Measurements from ENCODE around the gene TMIE. TPM values are rescaled to one million over a fixed set of nuclear protein-coding genes. Genes with fewer than 3 reads are reported as not detected.

Gene TMIE
- total RNA-seq, 1 experiment from 2014 or later = 1.1 TPM

DNA sequence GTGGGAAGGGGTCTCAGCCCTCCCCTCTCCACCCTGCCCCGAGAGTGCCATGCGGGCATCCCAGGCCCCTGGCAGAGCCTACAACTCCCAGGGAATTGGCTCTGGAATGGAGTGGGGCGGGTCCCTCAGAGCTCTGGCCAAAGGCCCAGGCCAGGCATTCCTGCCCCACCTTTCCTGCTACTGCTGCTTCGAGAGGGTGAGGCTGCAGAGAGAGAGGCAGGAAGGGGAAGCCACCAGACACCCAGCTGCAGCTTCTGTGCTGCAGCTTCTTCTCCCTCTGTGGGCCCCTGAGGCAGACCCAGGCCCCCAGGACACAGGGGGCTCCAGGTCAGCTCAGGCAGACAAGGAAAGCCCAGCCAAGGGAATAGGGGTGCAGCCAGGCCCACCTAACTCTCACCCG, 10.4 kb upstream of the TMIE start:
- H3K36me3 ChIP-seq (ENCODE audit: control insufficient read depth, insufficient read depth, low read length) = no peaks in the 10 kb centered on the region
- no peaks in the 10 kb centered on the region for H3K4me1 ChIP-seq (ENCODE audit: control insufficient read depth, insufficient read depth, low read length)
- no peak for TF ChIP-seq SIN3A (IDR thresholded peaks at IDR 0.05; ENCODE audit: borderline replicate concordance, insufficient read depth, low read depth, low read length)
- TF ChIP-seq TCF7L2 (IDR thresholded peaks at IDR 0.05; ENCODE audit: low read depth, low read length) = no peak
- TF ChIP-seq POLR2AphosphoS5 (IDR thresholded peaks at IDR 0.05; ENCODE audit: low read depth, low read length) = no peak
- TF ChIP-seq, protein P1, sequence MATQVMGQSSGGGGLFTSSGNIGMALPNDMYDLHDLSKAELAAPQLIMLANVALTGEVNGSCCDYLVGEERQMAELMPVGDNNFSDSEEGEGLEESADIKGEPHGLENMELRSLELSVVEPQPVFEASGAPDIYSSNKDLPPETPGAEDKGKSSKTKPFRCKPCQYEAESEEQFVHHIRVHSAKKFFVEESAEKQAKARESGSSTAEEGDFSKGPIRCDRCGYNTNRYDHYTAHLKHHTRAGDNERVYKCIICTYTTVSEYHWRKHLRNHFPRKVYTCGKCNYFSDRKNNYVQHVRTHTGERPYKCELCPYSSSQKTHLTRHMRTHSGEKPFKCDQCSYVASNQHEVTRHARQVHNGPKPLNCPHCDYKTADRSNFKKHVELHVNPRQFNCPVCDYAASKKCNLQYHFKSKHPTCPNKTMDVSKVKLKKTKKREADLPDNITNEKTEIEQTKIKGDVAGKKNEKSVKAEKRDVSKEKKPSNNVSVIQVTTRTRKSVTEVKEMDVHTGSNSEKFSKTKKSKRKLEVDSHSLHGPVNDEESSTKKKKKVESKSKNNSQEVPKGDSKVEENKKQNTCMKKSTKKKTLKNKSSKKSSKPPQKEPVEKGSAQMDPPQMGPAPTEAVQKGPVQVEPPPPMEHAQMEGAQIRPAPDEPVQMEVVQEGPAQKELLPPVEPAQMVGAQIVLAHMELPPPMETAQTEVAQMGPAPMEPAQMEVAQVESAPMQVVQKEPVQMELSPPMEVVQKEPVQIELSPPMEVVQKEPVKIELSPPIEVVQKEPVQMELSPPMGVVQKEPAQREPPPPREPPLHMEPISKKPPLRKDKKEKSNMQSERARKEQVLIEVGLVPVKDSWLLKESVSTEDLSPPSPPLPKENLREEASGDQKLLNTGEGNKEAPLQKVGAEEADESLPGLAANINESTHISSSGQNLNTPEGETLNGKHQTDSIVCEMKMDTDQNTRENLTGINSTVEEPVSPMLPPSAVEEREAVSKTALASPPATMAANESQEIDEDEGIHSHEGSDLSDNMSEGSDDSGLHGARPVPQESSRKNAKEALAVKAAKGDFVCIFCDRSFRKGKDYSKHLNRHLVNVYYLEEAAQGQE (IDR thresholded peaks at IDR 0.05; ENCODE audit: insufficient read depth in 1 of 2, low read depth in 2 of 2, low read length in 1 of 2) = no peak
- TF ChIP-seq, protein P2, sequence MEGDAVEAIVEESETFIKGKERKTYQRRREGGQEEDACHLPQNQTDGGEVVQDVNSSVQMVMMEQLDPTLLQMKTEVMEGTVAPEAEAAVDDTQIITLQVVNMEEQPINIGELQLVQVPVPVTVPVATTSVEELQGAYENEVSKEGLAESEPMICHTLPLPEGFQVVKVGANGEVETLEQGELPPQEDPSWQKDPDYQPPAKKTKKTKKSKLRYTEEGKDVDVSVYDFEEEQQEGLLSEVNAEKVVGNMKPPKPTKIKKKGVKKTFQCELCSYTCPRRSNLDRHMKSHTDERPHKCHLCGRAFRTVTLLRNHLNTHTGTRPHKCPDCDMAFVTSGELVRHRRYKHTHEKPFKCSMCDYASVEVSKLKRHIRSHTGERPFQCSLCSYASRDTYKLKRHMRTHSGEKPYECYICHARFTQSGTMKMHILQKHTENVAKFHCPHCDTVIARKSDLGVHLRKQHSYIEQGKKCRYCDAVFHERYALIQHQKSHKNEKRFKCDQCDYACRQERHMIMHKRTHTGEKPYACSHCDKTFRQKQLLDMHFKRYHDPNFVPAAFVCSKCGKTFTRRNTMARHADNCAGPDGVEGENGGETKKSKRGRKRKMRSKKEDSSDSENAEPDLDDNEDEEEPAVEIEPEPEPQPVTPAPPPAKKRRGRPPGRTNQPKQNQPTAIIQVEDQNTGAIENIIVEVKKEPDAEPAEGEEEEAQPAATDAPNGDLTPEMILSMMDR (IDR thresholded peaks at IDR 0.05) = no peak
- ATAC-seq = no peak
- CTCF ChIA-PET = no interaction called here
- BruUV-seq (replicated peaks) = no TSS peak
- H3K4me3 ChIP-seq (ENCODE audit: low read depth in 2 of 2, low read length in 2 of 2) = no peak overlapping the region
- no peak overlapping the region for H3K27ac ChIP-seq (ENCODE audit: low read length)
- no peaks in the 10 kb centered on the region for H3K27me3 ChIP-seq (ENCODE audit: control insufficient read depth, insufficient read depth, low read length)
- in situ Hi-C loops (cut with HindIII; ENCODE audit: low pct_unique_long_range_greater_than_20kb, low sequenced_read_pairs) (no loop called here), intact Hi-C loops (cut with micrococcal nuclease; ENCODE audit: unreplicated experiment) (no loop called here)
- H3K9me3 ChIP-seq (ENCODE audit: control insufficient read depth, insufficient read depth, low read depth, low read length) = no peaks in the 10 kb centered on the region
- DNase-seq (ENCODE audit: low read depth, low spot score) = no peak
- POLR2A ChIA-PET = no interaction called here

DNA sequence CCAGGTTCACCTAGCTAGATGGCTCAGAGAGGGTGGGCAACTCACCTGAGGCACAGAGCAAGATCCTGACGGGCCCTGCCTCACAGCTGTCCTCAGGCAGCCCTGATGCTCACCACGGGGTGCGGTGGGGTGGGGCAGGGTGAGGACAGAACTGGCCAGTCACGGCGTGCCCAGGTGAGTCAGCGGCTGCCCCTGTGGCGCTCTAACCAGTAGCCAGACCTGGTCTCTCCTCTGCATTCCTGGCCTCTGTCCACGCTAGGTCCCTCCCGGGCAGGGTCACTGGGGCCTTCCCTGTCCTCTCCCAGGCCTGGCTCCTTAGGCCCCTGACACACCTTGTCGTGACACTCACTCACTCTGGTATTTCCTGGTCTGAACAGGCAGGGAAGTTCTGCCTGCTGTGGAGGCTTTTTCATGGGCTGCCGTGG, 8.6 kb upstream of the TMIE start:
- in situ Hi-C loops (cut with HindIII; ENCODE audit: low pct_unique_long_range_greater_than_20kb, low sequenced_read_pairs) = no loop called here
- BruUV-seq (replicated peaks) = no TSS peak
- intact Hi-C loops (cut with micrococcal nuclease; ENCODE audit: unreplicated experiment) = no loop called here
- TF ChIP-seq SIN3A (IDR thresholded peaks at IDR 0.05; ENCODE audit: borderline replicate concordance, insufficient read depth, low read depth, low read length) = no peak
- TF ChIP-seq, protein P2 (IDR thresholded peaks at IDR 0.05) = no peak
- no peak for TF ChIP-seq POLR2AphosphoS5 (IDR thresholded peaks at IDR 0.05; ENCODE audit: low read depth, low read length)
- no peak for TF ChIP-seq TCF7L2 (IDR thresholded peaks at IDR 0.05; ENCODE audit: low read depth, low read length)
- TF ChIP-seq, protein P1 (IDR thresholded peaks at IDR 0.05; ENCODE audit: insufficient read depth in 1 of 2, low read depth in 2 of 2, low read length in 1 of 2) = no peak
- Histone ChIP-seq H3K4me1 (ENCODE audit: control insufficient read depth, insufficient read depth, low read length) (no peaks in the 10 kb centered on the region), H3K9me3 (ENCODE audit: control insufficient read depth, insufficient read depth, low read depth, low read length) (no peaks in the 10 kb centered on the region), H3K27ac (ENCODE audit: low read length) (no peak overlapping the region), H3K4me3 (ENCODE audit: low read depth in 2 of 2, low read length in 2 of 2) (peak overlapping the region; percentile 55 to 68), H3K27me3 (ENCODE audit: control insufficient read depth, insufficient read depth, low read length) (no peaks in the 10 kb centered on the region), H3K36me3 (ENCODE audit: control insufficient read depth, insufficient read depth, low read length) (no peaks in the 10 kb centered on the region)
- peak; percentile 18 for ATAC-seq
- ChIA-PET CTCF (no interaction called here), POLR2A (no interaction called here)
- no peak for DNase-seq (ENCODE audit: low read depth, low spot score)
